GM04503 (cell line): ENCODE results near the gene HARBI1.

Experiments used
- DNase-seq: peaks from one replicate; pipeline ENCODE4 v3.0.0-alpha.2; 2012; ENCODE audit warnings: low read depth

Gene HARBI1, protein sequence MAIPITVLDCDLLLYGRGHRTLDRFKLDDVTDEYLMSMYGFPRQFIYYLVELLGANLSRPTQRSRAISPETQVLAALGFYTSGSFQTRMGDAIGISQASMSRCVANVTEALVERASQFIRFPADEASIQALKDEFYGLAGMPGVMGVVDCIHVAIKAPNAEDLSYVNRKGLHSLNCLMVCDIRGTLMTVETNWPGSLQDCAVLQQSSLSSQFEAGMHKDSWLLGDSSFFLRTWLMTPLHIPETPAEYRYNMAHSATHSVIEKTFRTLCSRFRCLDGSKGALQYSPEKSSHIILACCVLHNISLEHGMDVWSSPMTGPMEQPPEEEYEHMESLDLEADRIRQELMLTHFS

DNA sequence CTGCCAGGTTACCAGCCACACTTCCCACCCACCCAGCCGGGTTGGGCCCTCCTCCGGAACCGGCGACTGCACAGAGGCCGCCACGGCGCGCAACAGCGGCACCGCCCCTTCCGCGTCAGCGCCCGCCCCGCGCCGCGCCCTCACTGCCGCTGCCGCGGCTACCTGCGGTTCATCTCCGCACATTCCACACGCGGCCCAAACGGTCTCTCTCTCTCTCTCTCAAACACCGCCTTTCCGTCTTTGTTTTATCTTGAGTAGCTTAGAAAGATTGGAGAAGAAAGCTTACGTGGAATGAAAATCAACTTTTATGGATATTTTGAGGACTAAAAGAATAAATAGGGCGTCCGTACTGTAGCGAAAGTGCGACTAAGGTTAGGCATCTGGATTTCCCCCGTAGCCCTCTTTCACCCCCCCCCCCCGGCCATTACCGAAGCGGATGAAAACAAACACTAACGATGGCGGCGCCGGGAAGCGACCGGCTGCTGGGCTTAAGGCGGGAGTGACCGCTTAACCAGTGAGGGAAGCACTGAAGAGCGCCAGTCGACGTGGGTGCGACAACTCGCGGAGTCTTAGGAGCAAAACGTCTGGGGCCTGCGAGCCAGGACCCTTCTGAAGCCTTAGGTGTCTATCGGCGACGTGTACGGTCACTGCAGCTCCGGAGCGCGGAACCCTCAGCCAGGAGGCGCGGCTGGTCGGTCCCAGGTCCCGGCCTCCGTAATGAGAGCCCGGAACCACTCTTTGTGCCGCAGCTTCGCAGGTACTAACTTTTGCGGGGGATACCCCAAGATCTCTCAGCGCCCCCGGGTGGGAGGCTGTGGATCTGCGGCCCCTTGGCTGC lies at the start of gene HARBI1, which contains the start of gene ATG13:
Gene HARBI1 (minus strand): TSS at position 94 of the 838 bp plus-strand sequence. CDS start 990 bp downstream, outside the sequence.
Gene ATG13 (plus strand): TSS at position 420 of the 838 bp plus-strand sequence. CDS start 26,739 bp downstream, outside the sequence.
- DNase-seq: peak; percentile 52

DNA sequence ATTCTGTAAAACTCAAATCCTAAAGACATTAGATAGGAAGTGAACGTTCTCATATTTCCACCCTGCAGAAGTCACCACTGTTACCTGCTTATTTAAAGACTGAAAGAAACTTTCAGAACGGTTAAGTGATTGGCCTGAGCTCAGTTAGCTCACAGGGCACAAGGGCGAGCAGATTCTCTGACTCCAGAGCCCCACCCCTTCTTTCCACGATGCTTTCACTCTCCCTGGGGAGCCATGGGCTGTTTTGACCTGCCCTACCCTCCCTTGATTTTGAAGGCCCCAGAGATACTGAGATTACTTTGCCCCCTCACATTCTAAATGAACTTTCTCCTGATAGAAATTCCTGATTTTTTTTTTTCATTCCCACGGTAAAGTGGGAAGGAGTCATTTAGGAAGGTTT lies 49.5 kb upstream of the HARBI1 start:
- no peak for DNase-seq

DNA sequence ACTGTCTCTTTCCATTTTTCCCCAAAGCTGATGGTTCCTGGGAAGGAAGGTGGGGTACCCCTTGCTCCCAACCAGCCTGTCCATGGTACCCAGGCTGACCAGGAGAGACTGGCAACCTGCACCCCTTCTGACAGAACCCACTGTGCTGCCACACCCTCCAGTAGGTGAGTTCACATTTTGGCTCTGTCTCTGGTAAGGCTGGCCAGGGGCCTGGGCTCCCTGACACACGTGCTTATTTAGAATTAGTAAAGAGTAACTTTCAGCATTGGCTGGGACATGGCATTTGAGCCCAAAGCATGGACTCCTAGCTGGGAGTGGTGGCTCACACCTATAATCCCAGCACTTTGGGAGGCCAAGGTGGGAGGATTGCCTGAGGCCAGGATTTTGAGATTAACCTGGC lies 48.3 kb upstream of the HARBI1 start:
- DNase-seq: no peak

DNA sequence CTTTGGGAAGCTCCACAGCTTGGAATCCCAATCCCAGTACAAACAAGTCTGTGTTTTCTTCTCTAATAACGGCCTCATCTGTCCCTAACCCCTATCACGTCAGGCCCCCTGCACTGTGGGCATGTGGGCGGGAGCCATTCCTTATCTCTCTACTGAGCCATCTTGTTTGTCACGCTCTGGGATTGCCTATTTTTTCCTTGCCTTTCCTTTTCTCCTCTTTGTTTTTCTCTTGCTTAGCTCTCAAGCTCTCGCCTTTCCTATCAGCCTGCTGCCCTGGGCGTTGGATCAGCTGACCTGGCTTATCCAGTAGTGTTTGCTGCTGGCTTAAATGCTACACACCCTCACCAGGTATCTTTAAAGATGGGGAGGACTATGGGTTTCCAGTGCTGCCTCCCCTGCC lies 47.6 kb upstream of the HARBI1 start:
- DNase-seq: no peak

DNA sequence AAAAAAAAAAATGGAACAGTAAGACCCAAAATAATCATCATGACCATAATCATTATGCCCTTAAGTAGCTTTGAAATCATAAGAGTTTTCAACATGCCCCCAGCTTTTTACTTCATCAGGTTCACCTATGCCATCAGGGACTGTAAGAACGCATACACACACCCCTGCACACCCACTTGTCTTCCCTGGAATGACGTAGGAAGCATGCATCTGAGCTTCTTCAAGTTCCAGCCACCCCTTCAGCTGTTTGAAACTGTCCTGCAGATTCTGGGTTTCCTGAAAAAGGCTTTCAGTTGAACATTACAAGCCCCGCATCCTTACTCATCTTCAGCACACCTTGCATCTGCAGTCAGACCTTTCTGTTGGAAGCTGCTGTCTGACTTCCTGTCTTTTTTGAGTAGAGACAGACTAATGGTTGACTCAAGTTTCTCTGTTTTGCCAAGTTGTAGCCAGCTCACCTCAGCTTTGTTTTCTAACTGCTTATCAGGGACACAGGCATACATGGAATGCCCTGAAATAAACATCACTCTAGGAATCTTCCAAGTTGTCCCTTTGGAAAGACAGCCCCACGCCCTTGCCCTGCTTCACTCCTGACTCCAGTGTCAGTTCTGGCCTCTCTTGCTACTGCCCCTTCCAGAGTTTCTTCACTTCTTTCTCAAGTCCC lies 46.4 kb upstream of the HARBI1 start:
- DNase-seq: no peak

DNA sequence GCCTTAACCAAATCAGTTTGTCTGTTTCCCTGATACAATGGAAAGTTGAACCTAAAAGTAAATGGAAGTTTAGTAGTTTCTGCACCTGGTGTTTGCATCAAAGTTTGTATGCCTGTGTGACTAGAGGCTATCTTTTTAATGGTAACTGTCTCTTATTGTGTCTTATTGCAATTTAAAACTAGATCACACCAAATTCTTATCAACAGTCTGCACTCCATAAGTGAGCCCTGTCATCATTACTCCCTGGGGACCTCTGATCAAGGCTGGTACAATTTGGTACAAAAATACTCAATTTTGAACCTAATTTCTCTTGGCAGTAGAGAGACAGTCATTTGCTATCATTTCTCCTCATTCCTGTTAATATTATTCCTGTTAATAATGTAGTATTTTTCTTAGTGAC lies 45.3 kb upstream of the HARBI1 start:
- no peak for DNase-seq

DNA sequence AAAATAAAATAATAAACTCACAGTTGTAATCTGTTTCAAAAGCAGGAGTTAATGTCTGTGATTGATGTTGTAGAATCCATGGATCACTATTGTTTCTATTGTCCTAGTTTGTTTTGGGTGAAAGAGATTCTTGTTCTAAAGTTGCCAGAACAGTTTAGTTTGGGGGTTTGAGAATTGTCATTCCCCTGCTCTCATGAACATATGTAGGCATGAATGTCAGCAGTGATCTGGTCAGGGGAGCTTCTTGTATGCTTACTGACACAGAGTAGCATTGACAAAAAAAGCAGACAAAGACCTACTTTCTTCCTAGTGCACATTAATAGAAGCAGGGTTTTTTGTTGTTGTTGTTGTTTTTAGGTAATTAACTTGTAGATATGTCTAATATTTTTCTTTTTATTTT lies 44.8 kb upstream of the HARBI1 start:
- no peak for DNase-seq

DNA sequence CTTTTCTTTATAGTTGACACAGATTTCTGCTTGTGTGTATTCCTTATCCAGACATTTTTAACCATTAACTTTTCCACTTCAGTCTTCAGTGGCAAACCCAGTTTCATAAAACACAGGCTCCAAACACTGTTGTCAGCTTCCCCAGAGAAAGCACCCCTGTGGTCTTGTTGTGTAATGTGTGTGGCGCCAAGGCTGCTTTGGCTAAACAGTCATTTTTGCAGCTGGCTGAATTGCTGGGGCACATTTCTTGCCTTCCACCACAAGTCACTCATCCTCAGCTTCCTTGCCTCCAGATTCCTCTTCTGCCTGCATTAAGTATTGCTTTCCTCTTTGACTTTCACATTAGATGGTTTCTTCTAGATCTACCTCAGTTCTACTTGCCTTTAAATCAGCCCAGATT lies 42.9 kb upstream of the HARBI1 start:
- peak; percentile 56 for DNase-seq

DNA sequence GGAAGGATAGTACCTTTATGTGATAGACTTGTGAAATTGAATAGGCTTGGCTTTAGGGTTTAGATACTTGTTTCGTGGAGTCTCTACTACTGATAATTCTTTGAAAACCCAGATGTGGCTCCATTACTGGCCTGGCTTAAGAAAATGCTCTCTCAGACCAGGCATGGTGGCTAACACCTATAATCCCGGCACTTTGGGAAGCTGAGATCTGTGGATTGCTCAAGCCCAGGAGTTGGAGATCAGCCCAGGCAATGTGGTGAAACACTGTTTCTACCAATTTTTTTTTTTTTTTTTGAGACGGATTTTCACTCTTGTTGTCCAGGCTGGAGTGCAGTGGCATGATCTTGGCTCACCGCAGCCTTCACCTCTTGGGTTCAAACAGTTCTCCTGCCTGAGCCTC lies 41.2 kb upstream of the HARBI1 start:
- peak; percentile 52 for DNase-seq

DNA sequence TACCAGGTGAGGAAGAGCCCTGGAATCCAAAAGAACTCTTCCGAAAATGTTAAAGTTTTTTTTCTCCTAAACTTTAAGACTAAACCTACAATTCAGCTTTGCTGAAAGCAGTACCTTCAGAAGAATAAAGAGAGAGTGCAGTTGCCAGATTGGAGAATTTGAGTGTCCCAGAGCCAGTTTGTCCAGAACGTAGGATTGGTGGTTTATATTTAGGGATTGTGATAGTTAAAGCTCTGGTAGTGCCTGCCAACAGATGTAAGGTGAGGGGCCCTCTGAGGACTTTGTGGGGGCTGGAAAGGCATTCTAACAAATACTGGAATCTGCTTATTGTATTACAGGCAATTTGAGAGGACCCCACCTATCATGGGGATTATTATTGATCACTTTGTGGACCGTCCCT lies 40.2 kb upstream of the HARBI1 start:
- no peak for DNase-seq

DNA sequence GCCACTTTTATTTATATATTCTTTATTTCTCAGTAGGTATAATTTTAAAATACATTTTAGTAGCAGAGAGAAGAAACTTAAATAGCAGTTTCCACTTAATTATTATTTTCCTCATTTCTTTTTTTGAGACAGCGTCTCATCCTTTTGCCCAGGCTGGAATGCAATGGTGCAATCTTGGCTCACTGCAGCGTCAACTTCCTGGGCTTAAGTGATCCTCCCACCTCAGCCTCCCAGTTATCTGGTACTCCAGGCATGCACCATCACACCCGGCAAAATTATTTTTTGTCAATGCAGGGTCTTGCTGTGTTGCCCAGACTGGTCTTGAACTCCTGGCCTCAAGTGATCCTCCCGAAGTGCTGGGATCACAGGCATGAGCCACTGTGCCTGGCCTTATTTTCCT lies 38.6 kb upstream of the HARBI1 start:
- DNase-seq: no peak

DNA sequence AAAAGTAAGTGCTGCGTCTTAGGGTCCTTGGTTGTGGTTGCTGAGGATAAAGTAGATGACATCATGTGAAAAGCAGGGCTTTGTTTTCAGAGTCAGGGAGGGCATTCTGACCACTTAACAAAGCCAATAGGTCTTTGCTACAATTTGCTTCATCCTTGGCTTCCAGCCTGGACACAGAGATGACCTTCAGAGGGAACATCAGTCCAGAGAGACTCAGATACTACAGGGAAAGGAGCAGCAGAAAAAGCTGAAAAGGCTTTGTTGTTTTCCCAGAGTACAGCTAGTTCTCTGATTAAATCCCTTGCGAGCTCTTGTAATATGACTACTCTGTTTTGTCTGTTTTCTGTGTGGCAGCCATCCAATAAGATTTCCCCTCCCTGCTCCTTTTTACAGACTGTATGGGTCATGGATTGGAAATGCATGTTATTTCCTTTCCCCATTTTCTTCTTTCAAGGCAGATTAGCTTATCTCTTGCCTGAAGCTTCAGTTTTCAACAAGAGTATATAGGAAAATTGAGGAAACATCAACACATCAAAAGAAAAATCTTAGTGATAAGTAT lies 32.2 kb upstream of the HARBI1 start:
- DNase-seq: peak; percentile 91

DNA sequence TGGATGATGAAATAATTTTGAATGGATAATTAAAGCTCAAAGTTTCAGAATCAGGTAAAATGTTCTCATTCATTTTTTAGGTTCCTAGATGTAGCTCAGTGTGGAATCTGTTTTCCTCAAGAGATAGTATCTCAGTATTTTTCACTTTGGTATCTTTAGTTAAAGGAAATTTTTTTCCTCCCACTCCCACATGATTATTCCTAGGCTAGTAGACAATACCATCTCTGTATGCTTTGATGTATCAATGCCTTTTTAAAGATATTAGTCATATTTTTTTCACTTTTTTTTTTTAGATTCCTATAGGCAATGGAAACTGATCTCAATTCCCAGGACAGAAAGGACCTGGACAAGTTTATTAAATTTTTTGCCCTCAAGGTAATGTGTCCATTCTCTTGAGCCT lies 27.0 kb upstream of the HARBI1 start:
- no peak for DNase-seq

DNA sequence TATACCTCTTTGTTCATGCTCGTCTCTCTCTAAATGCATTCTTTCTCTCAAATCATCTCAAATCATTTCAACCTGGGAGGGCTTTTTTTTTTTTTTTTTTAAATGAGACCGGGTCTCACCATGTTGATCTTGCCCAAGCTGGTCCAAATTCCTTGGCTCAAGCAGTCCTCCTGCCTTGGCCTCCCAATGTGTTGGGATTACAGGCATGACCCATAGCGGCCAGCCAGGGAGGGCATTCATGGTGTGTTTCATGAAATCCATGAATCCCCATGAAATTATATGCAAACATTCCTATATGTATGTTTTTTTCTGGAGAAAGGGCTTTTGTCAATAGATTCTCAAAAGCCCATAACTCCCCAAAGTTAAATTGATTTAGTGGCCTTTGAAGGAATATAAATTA lies 26.5 kb upstream of the HARBI1 start:
- no peak for DNase-seq

DNA sequence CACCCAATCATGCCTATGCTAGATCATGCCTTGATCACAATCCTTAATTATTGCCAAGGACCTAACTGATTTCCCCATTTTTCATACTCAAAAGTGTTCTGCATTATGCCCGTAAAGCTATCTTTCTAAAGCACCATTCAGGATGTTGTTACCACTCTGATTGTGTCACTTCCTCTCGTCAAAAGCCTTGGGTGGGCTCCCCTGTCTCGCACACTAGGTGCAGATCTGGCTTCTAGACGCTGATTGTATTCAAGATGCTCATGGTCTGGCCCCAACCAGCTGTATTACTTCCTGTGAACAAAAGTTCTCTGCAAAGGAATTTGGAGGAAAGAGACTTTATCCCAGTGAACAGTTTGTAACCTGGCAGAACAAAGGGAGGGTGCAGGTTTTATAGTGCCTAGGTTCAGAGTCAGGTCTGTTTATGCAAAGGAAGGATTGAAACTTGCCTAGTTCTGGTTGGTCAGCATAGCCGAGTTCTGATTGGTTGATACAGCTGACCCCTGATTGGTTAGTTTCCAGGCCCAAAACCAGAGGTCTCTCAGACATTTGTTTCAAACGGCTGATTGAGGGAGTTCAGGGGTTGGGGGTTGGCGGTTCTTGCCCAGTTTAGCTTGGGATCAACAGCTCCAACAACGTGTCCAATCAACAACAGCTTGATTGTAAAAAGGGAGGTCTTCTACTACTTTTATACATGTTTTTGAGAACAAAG lies 25.8 kb upstream of the HARBI1 start:
- DNase-seq: no peak

DNA sequence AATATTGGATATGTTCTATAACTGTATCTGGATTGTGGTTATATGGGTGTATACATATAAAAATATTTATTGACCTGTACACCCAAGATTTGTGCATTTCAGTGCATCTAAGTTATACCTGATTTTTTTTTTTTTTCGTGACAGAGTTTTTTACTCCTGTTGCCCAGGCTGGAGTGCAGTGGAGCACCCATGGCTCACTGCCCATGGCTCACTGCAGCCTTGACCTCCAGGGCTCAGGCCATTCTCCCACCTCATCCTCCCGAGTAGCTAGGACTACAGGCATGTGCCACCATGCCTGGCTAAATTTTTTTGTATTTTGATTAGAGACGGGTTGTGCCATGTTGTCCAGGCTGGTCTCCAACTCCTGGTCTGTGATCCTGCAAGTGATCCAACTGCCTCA lies 24.6 kb upstream of the HARBI1 start:
- no peak for DNase-seq

DNA sequence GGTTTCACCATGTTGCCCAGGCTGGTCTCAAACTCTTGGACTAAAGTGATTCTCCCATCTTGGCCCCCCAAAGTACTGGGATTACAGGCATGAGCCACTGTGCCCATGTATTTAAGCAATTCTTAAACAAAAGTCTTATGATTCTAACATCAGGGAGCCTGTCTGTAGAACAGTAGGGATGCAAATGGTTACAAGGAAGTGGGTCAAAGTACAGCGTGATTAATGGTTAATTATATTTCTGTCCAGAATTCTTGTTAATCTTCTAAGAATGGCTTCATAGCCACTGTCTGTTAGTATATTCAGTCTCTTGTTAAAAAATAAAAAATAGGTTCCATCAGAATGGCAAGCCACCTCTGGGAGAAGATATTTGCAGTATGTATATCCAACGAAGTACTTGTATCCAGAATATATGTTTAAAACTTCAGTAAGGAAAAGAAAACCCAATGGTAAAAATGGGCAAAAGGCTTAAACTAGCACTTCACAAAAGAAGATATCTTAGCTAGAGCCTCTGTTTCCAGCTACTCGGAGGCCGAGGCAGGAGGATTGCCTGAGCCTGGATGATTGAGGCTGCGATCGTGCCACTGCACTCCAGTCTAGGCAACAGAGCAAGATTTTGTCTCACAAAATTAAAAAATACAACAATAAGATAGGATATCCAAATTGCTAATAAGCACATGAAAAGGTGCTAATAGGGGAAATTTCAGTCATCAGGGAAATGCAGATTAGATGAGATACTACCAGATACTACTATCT lies 23.2 kb upstream of the HARBI1 start:
- DNase-seq: no peak

DNA sequence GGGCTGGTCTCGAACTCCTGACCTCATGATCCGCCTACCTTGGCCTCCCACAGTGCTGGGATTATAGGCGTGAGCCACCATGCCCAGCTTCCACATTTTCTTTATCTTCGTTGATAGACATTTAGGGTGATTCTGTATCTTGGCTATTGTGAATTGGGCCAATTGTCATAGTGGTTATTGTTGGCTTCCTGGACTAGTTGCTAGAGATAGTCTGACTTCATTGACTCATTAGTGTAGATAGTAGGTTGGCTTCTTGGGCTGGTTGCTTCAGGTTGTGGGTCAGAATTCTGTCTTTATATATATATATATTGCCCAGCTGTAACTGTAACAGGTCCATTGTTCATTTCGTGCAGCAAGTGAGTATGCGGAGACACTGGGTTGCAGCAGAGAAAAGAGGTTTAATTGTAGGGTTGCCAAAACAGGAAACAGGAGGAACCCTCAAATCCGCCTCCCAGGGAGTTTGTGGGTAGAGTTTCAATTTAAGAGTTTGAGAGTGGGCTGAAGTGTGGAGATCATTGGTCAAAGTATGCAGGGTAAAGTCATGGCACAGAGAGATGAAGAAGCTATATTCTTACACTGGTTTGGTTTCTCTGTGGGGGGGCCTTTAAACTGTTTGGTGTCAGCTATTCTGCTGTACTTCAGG lies 22.3 kb upstream of the HARBI1 start:
- DNase-seq: no peak

DNA sequence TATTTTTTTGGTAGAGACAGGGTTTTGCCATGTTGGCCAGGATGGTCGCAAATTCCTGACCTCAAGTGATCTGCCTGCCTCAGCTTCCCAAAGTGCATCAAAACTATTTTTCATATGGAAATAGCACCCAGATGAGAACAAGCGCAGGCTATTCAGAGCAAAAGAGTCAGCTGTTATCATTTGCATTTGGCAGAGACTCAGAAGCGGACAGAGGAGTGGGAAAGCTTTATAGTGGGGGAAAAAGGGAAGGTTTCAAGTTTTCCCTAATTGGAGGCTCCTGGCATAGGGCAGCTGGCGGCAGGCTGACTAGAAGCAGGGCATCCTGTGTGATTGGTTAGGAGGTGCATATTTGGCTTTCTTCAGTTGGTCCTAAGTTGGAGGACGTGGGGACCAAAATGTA lies 20.5 kb upstream of the HARBI1 start:
- no peak for DNase-seq

DNA sequence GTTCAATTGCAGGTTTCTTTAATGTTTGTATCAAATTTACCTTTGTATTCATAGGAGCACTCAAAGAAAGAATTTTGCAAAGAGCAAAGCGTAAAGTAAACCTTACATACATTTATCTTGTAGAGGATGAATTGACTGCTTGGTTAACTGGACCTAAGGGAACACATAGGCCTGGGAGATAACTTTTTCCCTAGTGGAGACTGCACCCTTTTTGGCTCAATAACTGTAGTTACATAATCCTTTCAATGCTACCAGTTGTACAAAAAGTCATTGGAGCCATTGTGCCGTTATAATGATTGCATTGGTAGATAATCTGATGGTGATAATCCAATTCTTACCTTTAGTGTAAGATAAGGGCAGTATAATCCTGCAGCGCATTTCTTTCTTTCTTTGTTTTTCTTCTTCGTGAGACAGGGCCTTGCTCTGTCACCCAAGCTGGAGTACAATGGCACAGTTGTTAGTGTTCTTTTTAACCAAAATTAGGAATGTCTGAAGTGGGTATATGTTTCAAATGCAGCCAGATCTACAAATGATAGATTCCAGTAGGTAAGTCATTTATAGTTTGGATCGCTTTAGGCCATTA lies 18.6 kb upstream of the HARBI1 start:
- no peak for DNase-seq
